GM18907 (cell line): ENCODE results near the gene OTOGL.

Experiments
- ATAC-seq: cut with Tn5 transposase; IDR thresholded peaks from one replicate; pipeline ENCODE4 v1.9.1; 2021; ENCODE audit warnings: mild to moderate bottlenecking, moderate library complexity; ENCODE audit not compliant: unreplicated experiment

The OTOGL gene

DNA sequence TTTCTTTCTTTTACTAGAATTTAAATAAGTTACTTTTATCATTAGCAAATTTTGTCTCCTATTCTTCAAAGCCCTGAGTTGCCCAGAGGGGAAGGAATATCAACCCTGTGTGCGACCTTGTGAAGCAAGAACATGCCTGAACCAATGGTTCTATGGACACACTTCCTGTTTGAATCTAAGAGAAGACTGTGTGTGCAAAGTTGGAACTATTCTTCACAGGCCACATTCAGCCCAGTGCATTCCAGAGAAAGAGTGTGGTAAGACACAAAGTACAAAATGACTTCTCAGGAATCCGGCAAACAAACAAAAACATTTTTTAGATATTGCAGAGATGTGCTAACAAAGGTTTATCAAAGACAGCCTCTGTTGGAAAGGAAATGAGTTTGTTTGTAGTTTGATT is 253.9 kb downstream of the OTOGL start:
- ATAC-seq = no peak

- no peak for ATAC-seq
These were observed 256.8 kb downstream of the OTOGL start for GRCh38 chr12:80356097-80356496.

- ATAC-seq = no peak
These were observed 260.4 kb downstream of the OTOGL start for GRCh38 chr12:80359703-80360102.

DNA sequence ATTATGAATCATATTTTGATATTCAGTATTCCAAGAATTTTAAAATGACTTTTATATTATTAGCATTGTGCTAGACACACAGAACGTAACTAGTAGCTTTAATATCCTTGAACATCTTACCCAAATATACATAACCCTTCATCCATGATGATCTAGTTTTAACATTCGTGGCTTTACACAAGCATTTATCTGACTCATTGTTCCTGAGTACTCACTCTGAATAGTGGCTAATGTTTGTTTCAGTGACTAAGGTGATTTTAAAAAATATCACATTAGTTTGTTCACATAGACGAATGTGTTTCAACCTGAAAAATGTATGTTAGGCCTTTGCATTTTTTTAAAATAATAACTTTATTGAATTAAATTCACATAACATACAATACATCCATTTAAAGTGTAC is 264.7 kb downstream of the OTOGL start:
- ATAC-seq = no peak

DNA sequence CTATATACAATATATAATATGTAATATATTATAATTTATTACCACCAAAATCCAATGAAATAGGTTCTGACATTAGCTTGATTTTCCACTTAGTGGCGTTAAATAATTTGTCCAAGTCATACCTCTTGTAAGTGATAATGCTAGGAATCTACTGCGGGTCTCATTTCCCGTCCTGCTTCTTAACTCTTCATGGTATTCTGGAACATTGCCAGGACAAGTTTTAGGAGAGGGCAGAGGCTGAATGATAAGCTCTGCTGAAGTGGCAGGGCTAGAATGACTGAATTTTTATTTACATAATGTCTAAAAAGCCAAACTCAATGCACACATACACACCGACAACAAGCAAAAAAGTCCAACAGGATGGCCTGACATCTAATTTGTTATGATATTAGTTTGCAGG is 274.3 kb downstream of the OTOGL start:
- ATAC-seq = no peak

- no peak for ATAC-seq
These were observed 275.3 kb downstream of the OTOGL start for GRCh38 chr12:80374615-80375014.

- ATAC-seq = no peak
These were observed 277.9 kb downstream of the OTOGL start for GRCh38 chr12:80377140-80377794.

- ATAC-seq = no peak
These were observed 281.8 kb downstream of the OTOGL start for GRCh38 chr12:80381121-80381520.

DNA sequence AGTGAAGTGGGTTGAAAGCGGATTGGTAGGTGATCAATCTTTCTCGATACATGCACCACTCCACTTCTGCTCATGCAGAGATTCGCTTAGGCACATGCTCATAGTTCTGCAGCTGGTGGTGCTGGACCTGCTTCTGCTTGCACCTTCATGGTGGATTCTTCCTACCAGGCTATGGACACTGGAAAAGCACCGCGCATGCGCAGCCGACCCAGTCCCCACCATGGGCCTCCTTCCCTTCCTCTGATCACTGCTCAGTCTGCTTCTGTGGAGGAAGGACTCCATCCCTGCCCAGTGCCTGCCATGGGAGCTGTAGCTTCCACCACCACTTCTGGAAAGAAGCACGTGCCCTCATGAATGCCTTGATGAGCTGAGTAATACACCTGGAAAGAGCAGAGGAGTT is 282.9 kb downstream of the OTOGL start:
- ATAC-seq = no peak

DNA sequence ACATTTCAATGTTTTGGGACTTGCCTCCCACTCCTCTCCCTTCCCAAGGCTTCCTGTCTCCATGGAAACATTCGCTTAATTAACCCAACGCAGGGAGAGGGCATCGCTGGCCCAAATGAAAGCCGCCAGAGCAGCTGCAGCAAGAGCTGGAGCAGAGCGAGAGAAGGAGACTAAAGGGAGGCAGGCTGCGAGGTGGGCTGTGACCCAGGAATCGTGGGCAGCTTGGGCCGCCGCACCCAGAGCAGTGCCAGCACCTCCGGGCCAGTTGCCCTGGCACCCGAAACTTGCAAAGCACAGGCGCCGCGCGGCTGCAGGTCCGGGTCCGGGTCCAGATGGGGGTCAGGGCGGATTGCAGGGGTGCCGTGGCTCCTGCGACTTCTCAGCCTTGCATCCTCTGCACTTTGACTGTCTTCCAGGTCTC is 301.2 kb downstream of the OTOGL start:
- ATAC-seq = no peak

DNA sequence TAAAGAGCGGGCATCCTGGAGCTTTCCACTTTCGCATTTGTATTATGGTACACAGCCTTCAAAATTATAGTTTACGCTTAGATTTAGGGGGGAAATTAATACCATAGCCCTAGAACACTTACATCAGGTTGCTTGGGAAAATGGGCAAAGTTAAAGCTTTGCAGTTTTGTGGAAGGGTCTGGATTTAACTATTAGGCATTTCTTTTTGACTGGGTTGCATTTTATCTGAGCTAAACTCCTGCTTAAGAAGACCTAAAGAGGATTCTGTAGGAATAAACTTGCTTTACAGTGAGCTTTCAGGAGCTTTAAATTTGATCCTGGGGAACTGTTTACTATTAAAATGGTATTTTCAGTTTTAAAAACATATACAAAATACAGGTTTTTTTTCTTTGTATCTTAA is 301.9 kb downstream of the OTOGL start:
- ATAC-seq = no peak

DNA sequence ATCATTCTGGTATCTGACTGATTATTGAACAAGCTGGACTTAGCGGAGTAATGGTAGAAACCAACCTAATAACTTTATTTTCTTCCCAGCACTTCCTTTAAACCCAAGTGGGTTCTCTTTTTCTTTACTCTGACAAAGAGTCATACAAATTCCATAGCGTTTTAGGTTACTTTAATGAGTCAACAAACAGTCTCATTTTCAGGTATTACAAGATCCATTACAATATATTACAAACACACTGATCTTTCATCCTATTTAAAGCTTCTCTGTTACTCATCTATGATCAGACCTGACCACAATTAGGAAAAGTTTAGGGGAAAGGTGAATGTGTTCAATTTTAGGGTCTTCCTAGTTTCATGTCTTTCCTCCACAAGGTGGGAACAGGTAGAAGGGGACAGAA is 305.3 kb downstream of the OTOGL start:
- ATAC-seq = no peak

- ATAC-seq = no peak
These were observed 306.9 kb downstream of the OTOGL start for GRCh38 chr12:80406253-80406652.

DNA sequence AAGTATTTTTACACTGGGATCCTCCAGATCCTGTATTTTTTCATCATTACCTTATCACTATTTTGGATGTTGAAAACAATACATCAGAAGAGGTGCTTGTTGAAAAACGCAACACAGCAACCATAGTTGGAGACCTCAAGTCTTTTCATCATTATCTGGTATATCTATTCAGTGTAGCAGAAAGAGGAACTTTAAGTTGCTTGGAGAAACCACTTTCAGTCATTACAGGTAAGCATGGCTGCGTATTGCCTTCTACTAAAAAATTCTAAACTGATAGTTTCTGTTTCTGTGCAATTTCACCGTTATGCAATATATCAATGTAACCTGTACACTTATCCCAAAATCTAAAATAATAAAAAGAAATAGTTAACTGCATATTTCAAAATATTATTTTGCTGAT is 312.4 kb downstream of the OTOGL start:
- ATAC-seq = no peak

- ATAC-seq = peak; percentile 82
These were observed 313.1 kb downstream of the OTOGL start for GRCh38 chr12:80412343-80412953.

DNA sequence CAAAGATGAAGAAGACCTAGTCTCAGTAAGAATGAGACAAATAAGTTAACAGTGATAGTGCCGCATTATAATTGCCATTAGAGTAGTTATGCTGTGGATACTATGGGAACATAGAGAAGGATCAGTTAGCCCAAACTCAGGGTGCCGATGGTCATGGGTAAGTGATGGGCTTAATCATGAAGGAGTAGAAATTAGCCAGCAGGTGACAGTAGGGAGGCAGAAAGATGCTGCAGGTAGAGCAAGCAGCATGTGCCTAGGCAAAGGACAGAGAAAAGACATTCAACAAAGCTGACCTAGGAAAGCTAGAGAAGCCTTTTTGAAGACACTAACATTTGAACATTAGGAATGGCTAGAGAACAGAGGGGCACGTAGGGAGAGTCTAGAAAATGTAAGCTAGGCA is 314.1 kb downstream of the OTOGL start:
- ATAC-seq = no peak

- ATAC-seq = no peak
These were observed 316.1 kb downstream of the OTOGL start for GRCh38 chr12:80415466-80415865.

GRCh38 chr12:80419644-80420043 is 320.3 kb downstream of the OTOGL start:
- ATAC-seq = no peak

DNA sequence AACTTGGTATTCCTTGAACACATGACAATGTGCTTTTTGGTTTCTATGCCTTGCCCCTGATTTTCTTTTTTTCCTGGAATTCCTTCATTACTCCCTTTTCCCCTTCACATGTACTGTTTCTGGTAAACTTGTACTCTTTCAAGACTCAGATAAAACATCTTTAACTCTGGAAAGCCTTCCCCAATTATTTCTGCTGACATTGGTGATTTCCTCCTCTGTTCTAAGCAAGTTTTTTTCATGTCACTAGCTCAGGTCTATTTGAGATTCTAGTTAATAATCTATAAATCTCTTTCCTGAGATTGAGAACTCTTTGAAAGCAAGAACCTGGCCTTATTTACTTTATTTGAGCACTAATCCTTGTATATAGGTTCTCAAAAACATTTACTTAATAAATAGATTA is 320.7 kb downstream of the OTOGL start:
- no peak for ATAC-seq

- ATAC-seq = no peak
These were observed 323.2 kb downstream of the OTOGL start for GRCh38 chr12:80422550-80422949.
